HG03066 (cell line): ENCODE data around the gene CMTM7.
A peak's percentile ranks its signal among the peaks of the same experiment; 100 is the strongest.

Experiments
- ATAC-seq: cut with Tn5 transposase; IDR thresholded peaks from one replicate; pipeline ENCODE4 v1.9.1; 2021; ENCODE audit warnings: low read depth; ENCODE audit not compliant: unreplicated experiment

CMTM7 gene

GRCh38 chr3:32411442-32411841, 19.8 kb downstream of the CMTM7 start:
- ATAC-seq, result no peak

DNA sequence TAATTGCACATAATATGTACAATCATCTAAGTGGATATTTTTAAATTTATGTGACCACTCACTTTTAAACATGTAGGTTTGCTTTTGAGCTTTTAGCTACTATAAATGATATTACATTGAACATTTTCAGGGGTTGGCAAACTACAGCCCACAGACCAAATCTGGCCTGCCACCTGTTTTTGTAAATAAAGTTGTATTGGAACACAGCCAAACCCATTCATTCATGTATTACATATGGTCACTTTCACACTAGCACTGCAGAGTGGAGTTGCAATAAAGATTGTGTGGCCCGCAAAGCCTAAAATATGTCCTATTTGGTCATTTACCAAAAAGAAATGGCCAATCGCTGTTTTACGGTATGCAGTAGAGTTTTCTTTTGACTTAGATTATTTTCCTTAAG, 21.2 kb downstream of the CMTM7 start:
- ATAC-seq, result no peak

- no peak for ATAC-seq
Measured at GRCh38 chr3:32413845-32414521, 22.3 kb downstream of the CMTM7 start.

DNA sequence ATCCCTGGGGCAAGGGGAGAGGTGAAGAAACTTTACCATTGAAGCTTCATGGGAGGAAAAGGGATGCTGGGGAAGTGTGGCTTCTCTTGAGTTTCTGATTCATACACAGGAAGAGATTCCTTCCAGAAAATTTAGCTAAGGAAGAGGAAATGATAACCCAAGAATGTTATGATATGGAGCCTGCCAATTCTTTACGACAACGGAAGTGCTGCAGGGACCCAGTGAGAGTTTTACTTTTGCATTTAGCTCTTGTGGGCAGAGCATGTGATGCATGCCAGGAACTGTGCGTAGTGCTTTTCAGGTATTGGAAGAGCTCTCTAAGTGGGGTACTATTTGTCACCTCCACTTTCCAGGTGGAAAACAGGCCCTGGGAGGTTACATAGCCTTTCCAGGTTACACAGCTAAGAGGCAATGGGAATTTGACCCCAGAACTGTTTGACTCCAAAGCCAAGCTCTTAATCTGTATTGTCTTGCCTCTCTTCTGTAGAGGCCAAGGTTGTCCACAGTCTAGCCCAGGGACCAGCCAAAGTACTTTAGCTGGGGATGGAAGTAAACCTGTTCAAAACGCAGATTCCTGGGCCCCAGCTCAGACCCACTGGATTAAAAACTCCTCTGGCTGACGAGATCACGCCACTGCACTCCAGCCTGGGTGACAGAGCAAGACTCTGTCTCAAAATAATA, 23.0 kb downstream of the CMTM7 start:
- peak; percentile 73 for ATAC-seq

GRCh38 chr3:32419742-32420125, 28.1 kb downstream of the CMTM7 start:
- ATAC-seq, result no peak

- ATAC-seq, result peak; percentile 67
Measured at GRCh38 chr3:32420126-32421038, 28.7 kb downstream of the CMTM7 start.

GRCh38 chr3:32421185-32421584, 29.5 kb downstream of the CMTM7 start:
- no peak for ATAC-seq

DNA sequence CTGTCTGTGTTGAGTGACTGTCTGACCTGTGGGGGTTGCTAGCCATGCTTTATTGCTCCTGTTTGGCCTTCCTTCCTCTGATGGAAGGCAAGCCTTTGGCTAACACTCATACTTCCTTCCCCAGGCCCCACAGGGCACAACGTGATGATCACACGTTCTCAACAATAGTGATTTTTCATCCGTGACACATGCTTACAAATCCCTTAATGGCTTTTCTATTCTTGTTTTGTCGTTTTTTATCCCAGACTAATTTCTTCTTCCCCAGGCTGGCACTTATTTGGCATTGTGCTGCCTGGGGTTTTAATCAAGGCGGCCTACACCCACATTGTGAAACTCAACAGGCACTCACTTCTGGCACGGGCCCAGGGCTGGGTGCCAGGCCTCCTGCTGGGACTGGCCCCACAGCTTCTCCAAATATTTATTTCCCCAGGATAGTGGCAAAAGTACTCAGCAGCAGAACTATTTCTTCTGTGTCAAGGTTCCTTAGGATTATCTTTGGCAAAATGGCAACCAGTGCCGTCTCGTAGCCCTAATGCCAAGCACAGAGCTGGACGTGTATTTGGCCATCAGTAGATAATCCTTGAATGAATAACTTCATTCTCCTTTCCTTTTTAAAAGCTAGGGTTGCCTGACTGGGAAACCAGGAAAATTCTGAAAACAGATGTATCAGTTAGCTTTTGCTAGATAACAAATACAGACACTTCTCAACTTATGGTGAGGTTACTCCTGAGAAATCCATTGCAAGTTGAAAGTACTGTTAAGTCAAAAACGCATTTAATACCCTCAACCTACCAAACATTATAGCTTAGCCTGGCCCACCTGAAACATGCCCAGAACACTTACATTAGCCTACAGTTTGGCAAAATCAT, 30.6 kb downstream of the CMTM7 start:
- ATAC-seq, result no peak

GRCh38 chr3:32422943-32423342, 31.3 kb downstream of the CMTM7 start:
- no peak for ATAC-seq

DNA sequence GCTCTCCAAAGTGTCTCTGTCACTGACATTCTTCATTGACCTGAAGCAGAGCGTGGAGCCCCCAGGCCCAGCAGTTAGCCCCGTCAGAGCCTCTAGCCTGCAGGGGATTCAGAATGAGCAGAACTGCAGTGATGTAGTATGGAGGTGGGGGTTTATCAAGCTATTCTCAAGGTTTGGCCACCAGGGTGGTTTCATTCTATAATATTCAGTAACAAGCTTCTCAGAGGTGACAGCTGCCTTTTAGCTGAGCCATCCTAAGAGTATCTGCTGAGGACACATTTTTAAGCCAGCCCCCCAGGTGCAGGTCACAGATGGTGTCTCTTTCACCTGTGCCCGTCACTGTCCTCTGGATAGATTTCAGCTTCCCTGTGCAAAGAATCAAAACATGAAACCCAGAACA, 31.9 kb downstream of the CMTM7 start:
- ATAC-seq, result peak; percentile 47

GRCh38 chr3:32423956-32424557, 32.4 kb downstream of the CMTM7 start:
- no peak for ATAC-seq

- ATAC-seq, result no peak
Measured at GRCh38 chr3:32424581-32425250, 33.1 kb downstream of the CMTM7 start.

- ATAC-seq, result peak; percentile 83
Measured at GRCh38 chr3:32428092-32429068, 36.7 kb downstream of the CMTM7 start.

DNA sequence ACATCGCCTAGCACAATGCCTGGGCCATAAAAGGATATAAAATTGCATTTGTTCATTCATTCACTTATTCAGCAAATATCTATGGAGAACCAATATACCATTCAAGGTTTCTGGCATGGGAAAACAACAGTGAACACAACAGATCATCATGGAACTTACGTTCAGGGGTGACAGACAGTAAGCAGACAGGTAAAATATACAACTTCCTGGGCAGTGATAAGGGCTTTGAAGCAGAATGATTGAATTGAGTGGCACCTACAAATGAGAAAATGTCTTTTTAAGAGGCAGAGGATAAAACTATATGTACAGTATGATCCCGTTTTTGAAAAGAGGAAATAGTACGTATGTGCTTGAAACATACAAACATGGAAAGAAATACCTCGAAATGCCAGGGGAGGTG, 39.2 kb downstream of the CMTM7 start:
- ATAC-seq, result no peak

- ATAC-seq, result no peak
Measured at GRCh38 chr3:32431481-32431880, 39.8 kb downstream of the CMTM7 start.

DNA sequence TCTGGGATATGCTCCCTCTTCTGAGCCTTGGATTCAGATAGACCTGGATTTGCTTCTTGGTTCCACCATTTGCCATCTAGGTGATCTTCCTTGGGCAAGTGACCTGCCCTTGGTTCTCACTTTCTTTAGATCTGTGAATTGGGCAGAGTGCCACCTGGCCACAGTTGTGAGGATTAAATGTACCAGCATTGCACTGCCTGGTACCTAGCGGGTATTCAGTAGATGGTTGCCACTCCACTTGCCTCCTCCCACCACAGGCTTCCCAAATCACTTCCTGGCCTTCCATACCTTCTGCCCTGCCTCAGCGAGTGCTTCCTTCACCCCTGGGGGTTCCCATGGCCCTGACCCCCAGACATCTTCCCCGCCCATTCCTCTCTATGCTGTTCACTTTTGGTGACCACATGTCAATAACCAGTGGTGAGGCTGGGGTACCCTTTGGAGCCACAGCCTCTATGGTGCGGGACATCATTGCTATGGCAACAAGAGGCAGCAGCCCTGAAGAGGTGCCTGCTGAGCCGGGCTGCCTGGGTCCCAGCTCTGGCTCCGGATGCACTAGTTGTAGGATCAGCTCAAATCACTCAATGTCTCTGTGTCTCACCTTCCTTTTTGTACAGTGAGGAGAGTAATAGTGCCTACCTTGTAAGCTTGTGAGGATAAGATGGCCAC, 40.5 kb downstream of the CMTM7 start:
- ATAC-seq, result no peak

GRCh38 chr3:32432711-32433530, 41.3 kb downstream of the CMTM7 start:
- peak; percentile 41 for ATAC-seq
